Activated CD4-positive, alpha-beta memory T cell treated with anti-CD3 and anti-CD28 coated beads for 36 hours (primary cell): Measurements from ENCODE around the gene TLCD3B. TPM values are rescaled to one million over a fixed set of nuclear protein-coding genes. Genes with fewer than 3 reads are reported as not detected.

Experiments
- CTCF ChIA-PET: fragments of 350-600 bp; sonication (Branson Sonifier 250); formaldehyde crosslinking; loops from one replicate; lab custom pipeline; 2021; ENCODE audit warnings: antibody characterized with exemption, inconsistent platforms; lab: Charles Lee
- POLR2A ChIA-PET: fragments of 350-600 bp; sonication (Branson Sonifier 250); formaldehyde crosslinking; loops from one replicate; lab custom pipeline; 2021; ENCODE audit warnings: antibody characterized with exemption; lab: Charles Lee
- DNase-seq: peaks from one replicate; pipeline ENCODE4 v3.0.0-alpha.2; 2020
- H3K27ac Mint-ChIP-seq: one replicate; pipeline ENCODE4 v1.8.0; 2021; ENCODE audit warnings: mixed read lengths
- H3K27me3 Mint-ChIP-seq: one replicate; pipeline ENCODE4 v1.8.0; 2021; ENCODE audit warnings: mixed read lengths
- H3K36me3 Mint-ChIP-seq: one replicate; pipeline ENCODE4 v1.8.0; 2021; ENCODE audit warnings: mixed read lengths
- H3K4me1 Mint-ChIP-seq: one replicate; pipeline ENCODE4 v1.8.0; 2021; ENCODE audit warnings: low read depth, mixed read lengths
- H3K4me3 Mint-ChIP-seq: one replicate; pipeline ENCODE4 v1.8.0; 2021; ENCODE audit warnings: mild to moderate bottlenecking, mixed read lengths
- H3K9me3 Mint-ChIP-seq: one replicate; pipeline ENCODE4 v1.8.0; 2021; ENCODE audit warnings: mixed read lengths
- intact Hi-C: fragments of 100-400 bp; cut with micrococcal nuclease; formaldehyde crosslinking; loops from one replicate; pipeline ENCODE4 v1.15.1; 2023
- total RNA-seq, 2 experiments: library from RNA; stranded (reverse); gene quantifications; one replicate each; pipeline ENCODE4 v1.2.3, GENCODE V29; 2021

TLCD3B gene
- total RNA-seq, 2 experiments from 2014 or later = 5.0 TPM

- peaks cover 26% of the 10 kb centered on the region for H3K36me3 Mint-ChIP-seq
- CTCF ChIA-PET = interaction anchor here (1.0 kb wide), 3 partner anchors 12 to 293 kb away, joined by 3 read pairs; no protein-coding TSS in a partner anchor
These were observed 37.0 kb downstream of the TLCD3B start for GRCh38 chr16:29993903-29994599.

DNA sequence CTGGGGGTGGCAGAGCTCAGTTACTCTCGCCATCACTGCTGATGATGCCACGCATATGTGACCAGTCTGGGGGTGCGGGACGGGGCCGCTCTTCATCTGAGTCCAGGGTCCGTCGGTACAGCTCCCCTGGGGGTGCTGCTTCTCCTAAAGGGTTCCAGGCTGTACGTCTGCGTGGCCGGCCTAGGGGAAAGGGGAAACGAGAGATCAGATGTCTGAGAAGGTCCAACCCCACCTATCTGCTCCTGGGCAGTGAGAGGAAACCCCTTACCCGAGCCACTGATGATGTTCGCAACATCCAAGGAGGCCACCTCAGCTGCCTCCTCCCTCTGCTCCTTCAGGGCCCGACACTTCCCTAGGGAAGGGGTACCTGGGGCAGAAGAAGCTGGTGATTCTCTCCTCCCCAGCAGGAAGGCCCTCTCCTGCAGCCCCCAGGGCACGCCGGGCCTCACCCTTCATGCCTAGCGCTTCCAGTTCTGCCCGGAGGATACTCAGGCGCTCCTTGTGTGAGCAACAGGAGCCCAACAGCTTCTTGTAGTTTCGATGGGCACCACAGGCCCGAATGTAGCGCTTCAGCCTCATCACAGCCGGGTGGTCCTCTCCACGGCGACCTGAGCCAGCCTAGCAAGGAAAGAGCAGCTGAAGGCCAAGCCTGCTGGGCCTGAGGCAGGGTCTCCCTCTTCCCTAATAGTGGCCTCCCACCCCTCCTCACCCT is 37.7 kb downstream of the TLCD3B start:
- no peak for DNase-seq
- H3K27ac Mint-ChIP-seq = no peak overlapping the region
- H3K9me3 Mint-ChIP-seq = no peaks in the 10 kb centered on the region
- H3K27me3 Mint-ChIP-seq = no peaks in the 10 kb centered on the region
- CTCF ChIA-PET = interaction anchor here (1.0 kb wide), 2 partner anchors 12 to 39 kb away, joined by 3 read pairs; no protein-coding TSS in a partner anchor
- intact Hi-C loops = no loop called here
- peak overlapping the region; percentile 99 for H3K4me3 Mint-ChIP-seq
- H3K36me3 Mint-ChIP-seq = peaks cover 24% of the 10 kb centered on the region
- peaks cover 26% of the 10 kb centered on the region for H3K4me1 Mint-ChIP-seq
- POLR2A ChIA-PET = interaction anchor here (0.9 to 1.8 kb wide), 3 partner anchors 8 to 20 kb away, joined by 3 to 6 read pairs (median 5); partner anchors contain the start of gene TAOK2

More at GRCh38 chr16:29993903-29994599, 37.0 kb downstream of the TLCD3B start:
- H3K4me1 Mint-ChIP-seq = peaks cover 29% of the 10 kb centered on the region
- H3K4me3 Mint-ChIP-seq = peak overlapping the region; percentile 99
- no peak for DNase-seq
- intact Hi-C loops = loop anchor here (2.0 kb wide), 1 partner anchor 131 kb away; the partner anchor contains the start of gene CDIPT
- POLR2A ChIA-PET = interaction anchor here (0.9 to 1.9 kb wide), 7 partner anchors 8 to 542 kb away, joined by 3 to 6 read pairs (median 5); partner anchors contain the start of genes ASPHD1, TAOK2 and TMEM219
- H3K27ac Mint-ChIP-seq = peak overlapping the region; percentile 99
- no peaks in the 10 kb centered on the region for H3K9me3 Mint-ChIP-seq
- no peaks in the 10 kb centered on the region for H3K27me3 Mint-ChIP-seq

GRCh38 chr16:29992344-29992967 is 38.6 kb downstream of the TLCD3B start:
- Mint-ChIP-seq H3K36me3 (peaks cover 19% of the 10 kb centered on the region), H3K27ac (peak overlapping the region; percentile 21), H3K9me3 (no peaks in the 10 kb centered on the region), H3K4me1 (peaks cover 21% of the 10 kb centered on the region), H3K27me3 (no peaks in the 10 kb centered on the region), H3K4me3 (no peak overlapping the region)
- POLR2A ChIA-PET = interaction anchor here (1.8 kb wide), 1 partner anchor 9 kb away, joined by 5 read pairs; no protein-coding TSS in a partner anchor
- DNase-seq = no peak
- CTCF ChIA-PET = no interaction called here
- intact Hi-C loops = no loop called here

- H3K4me3 Mint-ChIP-seq = no peak overlapping the region
- intact Hi-C loops = no loop called here
- H3K36me3 Mint-ChIP-seq = peaks cover 19% of the 10 kb centered on the region
- H3K9me3 Mint-ChIP-seq = no peaks in the 10 kb centered on the region
- H3K4me1 Mint-ChIP-seq = peaks cover 16% of the 10 kb centered on the region
- no peak for DNase-seq
- H3K27me3 Mint-ChIP-seq = no peaks in the 10 kb centered on the region
- no peak overlapping the region for H3K27ac Mint-ChIP-seq
- CTCF ChIA-PET = no interaction called here
- POLR2A ChIA-PET = interaction anchor here (0.5 kb wide), 1 partner anchor 138 kb away, joined by 4 read pairs; no protein-coding TSS in a partner anchor
These were observed 39.5 kb downstream of the TLCD3B start for GRCh38 chr16:29991571-29991904.

GRCh38 chr16:29990883-29991570 is 40.0 kb downstream of the TLCD3B start:
- intact Hi-C loops = no loop called here
- H3K27me3 Mint-ChIP-seq = no peaks in the 10 kb centered on the region
- CTCF ChIA-PET = no interaction called here
- H3K9me3 Mint-ChIP-seq = no peaks in the 10 kb centered on the region
- peaks cover 16% of the 10 kb centered on the region for H3K4me1 Mint-ChIP-seq
- POLR2A ChIA-PET = interaction anchor here (0.5 kb wide), 2 partner anchors 64 to 137 kb away, joined by 3 to 4 read pairs; no protein-coding TSS in a partner anchor
- H3K27ac Mint-ChIP-seq = no peak overlapping the region
- DNase-seq = no peak
- peaks cover 21% of the 10 kb centered on the region for H3K36me3 Mint-ChIP-seq
- H3K4me3 Mint-ChIP-seq = no peak overlapping the region

DNA sequence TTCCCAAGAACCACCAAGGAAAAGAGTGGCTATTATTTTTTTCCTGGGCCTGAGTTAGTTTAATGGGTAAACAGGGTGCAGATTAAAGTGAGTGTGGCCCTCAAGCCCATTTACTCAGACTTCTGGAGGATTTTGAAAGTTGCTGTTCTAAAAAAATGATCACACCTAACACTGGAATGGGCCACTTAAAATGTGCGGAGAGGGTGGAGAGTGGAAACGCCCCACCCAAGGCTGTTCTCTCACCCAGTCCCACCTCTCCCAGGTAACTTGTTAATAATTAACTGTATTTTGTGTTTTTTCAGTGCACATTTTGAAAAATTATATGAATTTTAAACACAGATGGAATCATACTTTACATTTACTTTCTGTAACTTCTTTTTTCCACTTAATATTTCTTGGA is 41.0 kb downstream of the TLCD3B start:
- no peak overlapping the region for H3K27ac Mint-ChIP-seq
- no peak for DNase-seq
- peaks cover 16% of the 10 kb centered on the region for H3K4me1 Mint-ChIP-seq
- H3K9me3 Mint-ChIP-seq = no peaks in the 10 kb centered on the region
- peaks cover 24% of the 10 kb centered on the region for H3K36me3 Mint-ChIP-seq
- no peak overlapping the region for H3K4me3 Mint-ChIP-seq
- intact Hi-C loops = no loop called here
- ChIA-PET POLR2A (no interaction called here), CTCF (no interaction called here)
- no peaks in the 10 kb centered on the region for H3K27me3 Mint-ChIP-seq

DNA sequence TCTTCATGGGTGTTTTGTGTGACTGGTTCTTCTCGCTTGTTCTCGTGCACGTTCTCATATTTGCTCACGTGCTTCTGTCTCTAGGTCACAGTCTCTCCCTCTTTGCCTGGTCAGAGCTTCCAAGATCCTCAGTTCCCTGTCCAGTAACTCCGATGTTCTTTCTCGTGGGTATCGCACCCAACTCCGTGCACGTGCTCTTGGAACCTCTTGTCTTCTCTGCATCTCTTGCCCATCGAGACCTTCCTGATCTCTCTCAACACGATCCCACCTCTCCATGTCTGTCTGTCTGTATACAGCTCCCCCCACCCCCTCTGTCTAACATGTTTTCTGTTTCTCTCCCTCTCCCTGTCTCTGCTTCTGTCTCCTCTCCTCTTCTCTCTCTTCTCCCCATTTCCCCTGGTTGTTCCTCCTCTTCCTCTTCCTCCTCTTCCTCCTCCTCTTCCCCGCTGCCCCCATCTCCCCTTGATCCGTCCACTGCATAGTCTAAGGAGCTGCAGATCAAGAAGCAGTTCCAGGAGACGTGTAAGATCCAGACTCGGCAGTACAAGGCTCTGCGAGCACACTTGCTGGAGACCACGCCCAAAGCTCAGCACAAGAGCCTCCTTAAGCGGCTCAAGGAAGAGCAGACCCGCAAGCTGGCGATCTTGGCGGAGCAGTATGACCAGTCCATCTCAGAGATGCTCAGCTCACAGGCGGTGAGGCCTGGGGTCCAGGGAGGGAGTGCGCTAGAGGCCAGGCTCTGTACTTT is 41.8 kb downstream of the TLCD3B start:
- Mint-ChIP-seq H3K36me3 (peaks cover 31% of the 10 kb centered on the region), H3K27me3 (no peaks in the 10 kb centered on the region), H3K4me3 (no peak overlapping the region), H3K27ac (no peak overlapping the region), H3K9me3 (no peaks in the 10 kb centered on the region), H3K4me1 (peaks cover 8% of the 10 kb centered on the region)
- CTCF ChIA-PET = no interaction called here
- intact Hi-C loops = no loop called here
- POLR2A ChIA-PET = no interaction called here
- DNase-seq = no peak

GRCh38 chr16:29988346-29989075 is 42.6 kb downstream of the TLCD3B start:
- no peak overlapping the region for H3K4me3 Mint-ChIP-seq
- H3K4me1 Mint-ChIP-seq = peaks cover under 1% of the 10 kb centered on the region
- intact Hi-C loops = no loop called here
- H3K27ac Mint-ChIP-seq = no peak overlapping the region
- no peaks in the 10 kb centered on the region for H3K27me3 Mint-ChIP-seq
- no peaks in the 10 kb centered on the region for H3K9me3 Mint-ChIP-seq
- no peak for DNase-seq
- H3K36me3 Mint-ChIP-seq = peaks cover 36% of the 10 kb centered on the region
- ChIA-PET CTCF (no interaction called here), POLR2A (no interaction called here)

DNA sequence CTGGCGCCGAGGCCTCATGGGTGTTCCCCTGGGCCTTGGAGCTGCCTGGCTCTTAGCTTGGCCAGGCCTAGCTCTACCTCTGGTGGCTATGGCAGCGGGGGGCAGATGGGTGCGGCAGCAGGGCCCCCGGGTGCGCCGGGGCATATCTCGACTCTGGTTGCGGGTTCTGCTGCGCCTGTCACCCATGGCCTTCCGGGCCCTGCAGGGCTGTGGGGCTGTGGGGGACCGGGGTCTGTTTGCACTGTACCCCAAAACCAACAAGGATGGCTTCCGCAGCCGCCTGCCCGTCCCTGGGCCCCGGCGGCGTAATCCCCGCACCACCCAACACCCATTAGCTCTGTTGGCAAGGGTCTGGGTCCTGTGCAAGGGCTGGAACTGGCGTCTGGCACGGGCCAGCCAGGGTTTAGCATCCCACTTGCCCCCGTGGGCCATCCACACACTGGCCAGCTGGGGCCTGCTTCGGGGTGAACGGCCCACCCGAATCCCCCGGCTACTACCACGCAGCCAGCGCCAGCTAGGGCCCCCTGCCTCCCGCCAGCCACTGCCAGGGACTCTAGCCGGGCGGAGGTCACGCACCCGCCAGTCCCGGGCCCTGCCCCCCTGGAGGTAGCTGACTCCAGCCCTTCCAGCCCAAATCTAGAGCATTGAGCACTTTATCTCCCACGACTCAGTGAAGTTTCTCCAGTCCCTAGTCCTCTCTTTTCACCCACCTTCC is 43.5 kb downstream of the TLCD3B start:
- ChIA-PET CTCF (interaction anchor here (0.9 kb wide), 1 partner anchor 11 kb away, joined by 3 read pairs; no protein-coding TSS in a partner anchor), POLR2A (no interaction called here)
- intact Hi-C loops = no loop called here
- Mint-ChIP-seq H3K36me3 (peaks cover 43% of the 10 kb centered on the region), H3K9me3 (no peaks in the 10 kb centered on the region), H3K27me3 (no peaks in the 10 kb centered on the region), H3K4me3 (no peak overlapping the region), H3K4me1 (no peaks in the 10 kb centered on the region), H3K27ac (no peak overlapping the region)
- DNase-seq = no peak

- H3K9me3 Mint-ChIP-seq = no peaks in the 10 kb centered on the region
- no peak for DNase-seq
- H3K4me1 Mint-ChIP-seq = no peaks in the 10 kb centered on the region
- H3K36me3 Mint-ChIP-seq = peaks cover 48% of the 10 kb centered on the region
- H3K27ac Mint-ChIP-seq = no peak overlapping the region
- ChIA-PET CTCF (interaction anchor here (0.9 kb wide), 1 partner anchor 10 kb away, joined by 3 read pairs; no protein-coding TSS in a partner anchor), POLR2A (no interaction called here)
- no peaks in the 10 kb centered on the region for H3K27me3 Mint-ChIP-seq
- intact Hi-C loops = no loop called here
- no peak overlapping the region for H3K4me3 Mint-ChIP-seq
These were observed 44.1 kb downstream of the TLCD3B start for GRCh38 chr16:29986931-29987330.
